SKM-1 treated with dmso at 0.1 percent for 144 hours (cell line): Measurements from ENCODE around the gene CCDC28B.

Source experiments
- DNase-seq: peaks from one replicate; lab custom pipeline; 2025; ENCODE audit not compliant: unreplicated experiment; lab: John Stamatoyannopoulos, UW

The CCDC28B gene

DNA sequence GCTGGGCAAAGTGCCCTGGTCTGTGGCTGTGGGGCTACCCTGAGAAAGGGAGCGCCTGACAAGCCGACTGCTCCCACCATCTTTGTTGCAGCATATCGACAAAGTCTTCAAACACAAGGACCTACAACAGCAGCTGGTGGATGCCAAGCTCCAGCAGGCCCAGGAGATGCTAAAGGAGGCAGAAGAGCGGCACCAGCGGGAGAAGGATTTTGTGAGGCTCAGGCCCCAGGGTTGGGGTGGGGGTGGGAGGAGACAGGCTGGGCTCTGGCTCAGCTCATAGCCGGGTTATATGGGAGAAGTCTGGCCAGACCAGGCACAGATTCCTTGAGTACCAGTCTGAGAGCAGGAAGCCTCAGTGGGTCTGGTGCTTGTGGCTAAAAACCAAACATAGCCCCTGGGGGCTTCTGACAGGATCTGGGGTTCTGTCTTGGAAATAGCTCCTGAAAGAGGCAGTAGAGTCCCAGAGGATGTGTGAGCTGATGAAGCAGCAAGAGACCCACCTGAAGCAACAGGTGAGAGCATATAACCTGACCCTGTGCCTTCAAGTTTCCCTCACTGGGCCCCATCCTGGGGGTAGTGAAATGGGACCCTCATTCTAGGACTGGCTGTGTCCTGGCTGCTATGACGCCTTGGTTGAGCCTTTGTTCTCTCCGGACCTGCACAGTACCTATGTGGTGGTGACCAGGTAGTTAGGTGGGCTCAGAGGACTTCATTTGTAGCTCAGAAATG, 8.0 kb upstream of the CCDC28B start:
- no peak for DNase-seq

- no peak for DNase-seq
Observed at GRCh38 chr1:32194984-32195383, 5.4 kb upstream of the CCDC28B start.

DNA sequence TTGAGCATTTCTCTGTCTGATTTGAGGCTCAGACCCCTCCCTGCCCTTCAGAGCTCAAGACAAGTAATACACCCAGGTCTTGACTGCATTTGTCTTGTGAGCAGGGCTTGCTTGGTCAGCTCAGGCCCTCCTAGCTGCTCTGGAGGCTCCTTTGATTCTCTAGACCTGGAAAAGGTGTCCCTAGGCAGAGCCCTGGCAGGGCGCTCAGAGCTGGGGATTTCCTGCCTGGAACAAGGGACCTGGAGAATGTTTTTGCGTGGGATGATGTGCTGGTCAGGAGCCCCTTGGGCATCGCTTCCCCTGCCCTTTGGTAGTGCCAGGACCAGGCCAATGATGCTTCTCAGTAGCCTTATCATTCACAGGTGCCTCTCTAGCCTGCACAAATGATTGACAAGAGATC, 4.9 kb upstream of the CCDC28B start:
- no peak for DNase-seq

GRCh38 chr1:32195972-32196823, 4.2 kb upstream of the CCDC28B start:
- no peak for DNase-seq

DNA sequence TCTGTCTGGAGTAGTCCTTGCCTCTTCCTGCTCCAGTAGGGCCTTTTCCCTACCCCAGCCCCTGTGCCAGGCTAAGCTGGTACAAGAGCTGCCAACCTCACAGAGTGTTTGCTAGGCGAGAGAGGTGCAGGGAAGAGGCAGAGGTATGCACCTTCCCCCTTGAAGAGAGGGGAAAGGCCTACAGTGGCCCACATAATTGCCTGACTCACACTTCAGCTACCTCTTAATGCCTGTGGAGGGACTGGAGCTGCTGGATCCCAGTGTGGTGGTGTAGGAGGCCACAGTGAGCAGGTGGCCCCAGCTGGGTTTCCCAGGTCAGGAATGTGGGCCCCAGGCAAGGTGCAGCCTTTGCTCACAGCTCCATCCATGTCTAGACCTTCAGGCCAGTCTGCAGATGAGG, 3.3 kb upstream of the CCDC28B start:
- no peak for DNase-seq

DNA sequence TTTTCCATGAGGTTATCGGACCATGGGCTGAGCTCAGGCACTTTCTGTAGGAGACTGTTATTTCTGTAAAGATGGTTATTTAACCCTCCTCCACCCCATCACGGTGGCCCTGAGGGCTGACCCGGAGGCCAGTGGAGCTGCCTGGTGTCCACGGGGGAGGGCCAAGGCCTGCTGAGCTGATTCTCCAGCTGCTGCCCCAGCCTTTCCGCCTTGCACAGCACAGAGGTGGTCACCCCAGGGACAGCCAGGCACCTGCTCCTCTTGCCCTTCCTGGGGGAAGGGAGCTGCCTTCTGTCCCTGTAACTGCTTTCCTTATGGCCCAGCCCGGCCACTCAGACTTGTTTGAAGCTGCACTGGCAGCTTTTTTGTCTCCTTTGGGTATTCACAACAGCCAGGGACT, 2.6 kb upstream of the CCDC28B start:
- no peak for DNase-seq

DNA sequence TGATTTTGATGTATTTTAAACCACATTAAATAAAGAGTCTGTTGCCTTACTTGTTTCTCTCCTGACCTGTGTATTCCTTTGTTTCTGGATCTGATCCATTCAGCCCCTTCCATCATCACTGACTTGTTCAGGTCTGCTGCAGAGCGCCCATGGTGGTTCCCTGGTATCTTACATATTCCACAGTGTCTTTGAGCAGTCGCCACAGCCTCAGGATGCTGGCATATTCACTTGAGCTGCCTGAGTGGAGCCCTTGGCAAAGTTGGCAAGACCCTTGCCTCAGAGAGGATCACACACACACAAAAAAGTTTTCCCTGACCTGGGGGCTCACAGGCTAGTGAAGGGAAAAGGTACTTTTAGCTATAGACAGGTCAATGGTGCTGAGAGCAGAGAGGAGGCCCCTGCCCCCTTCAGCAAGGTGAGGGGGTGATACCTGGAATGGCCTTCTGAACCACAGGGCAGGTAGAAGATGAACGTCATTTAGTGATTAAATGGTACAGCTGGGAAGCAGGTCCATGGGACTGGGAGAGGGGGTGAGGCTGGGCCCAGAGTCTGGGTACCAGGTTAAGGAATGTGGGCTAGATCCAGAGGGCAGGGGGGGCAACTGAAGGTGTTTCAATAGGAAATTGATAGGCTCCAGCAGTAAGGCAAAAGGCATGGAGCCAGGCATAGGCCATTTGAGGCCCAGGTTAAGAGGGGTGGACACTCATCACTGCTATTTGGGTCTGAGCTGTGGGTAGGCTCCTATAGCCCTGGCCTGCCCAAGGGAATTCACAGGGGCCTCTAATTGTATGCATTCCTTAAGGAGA, 2.0 kb upstream of the CCDC28B start:
- DNase-seq = no peak

DNA sequence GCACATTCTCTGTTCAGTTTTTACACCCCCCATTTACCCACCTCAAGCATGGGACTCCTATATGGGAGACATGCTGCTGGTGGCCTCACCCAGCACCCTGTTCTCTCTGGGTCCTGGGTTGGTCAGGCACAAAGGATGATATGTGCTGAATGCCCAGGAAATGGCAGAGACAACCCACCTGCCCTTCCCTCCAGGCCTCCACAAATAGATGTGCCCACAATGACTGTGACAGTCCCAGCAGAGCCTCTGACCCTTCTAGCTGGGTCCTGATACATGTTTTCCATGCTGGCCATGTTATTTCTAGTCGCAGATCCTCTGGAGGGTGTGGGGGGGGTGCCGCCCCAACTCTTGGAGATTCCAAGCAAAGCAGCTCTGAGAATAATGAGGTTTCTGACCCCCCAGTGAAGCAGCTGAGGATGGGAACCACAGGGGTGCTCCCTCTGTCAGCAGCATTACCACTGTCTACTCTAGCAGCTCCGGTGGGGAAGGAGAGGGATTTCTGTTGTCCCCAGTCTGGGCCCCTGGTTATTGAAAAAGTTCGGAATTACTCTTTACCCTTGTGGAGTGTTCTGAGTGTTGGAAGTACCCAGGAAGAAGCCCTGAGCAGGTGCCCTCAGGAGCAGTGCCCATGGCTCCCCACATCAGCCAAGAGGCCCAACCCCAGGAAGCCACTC, 1.2 kb upstream of the CCDC28B start:
- no peak for DNase-seq

DNA sequence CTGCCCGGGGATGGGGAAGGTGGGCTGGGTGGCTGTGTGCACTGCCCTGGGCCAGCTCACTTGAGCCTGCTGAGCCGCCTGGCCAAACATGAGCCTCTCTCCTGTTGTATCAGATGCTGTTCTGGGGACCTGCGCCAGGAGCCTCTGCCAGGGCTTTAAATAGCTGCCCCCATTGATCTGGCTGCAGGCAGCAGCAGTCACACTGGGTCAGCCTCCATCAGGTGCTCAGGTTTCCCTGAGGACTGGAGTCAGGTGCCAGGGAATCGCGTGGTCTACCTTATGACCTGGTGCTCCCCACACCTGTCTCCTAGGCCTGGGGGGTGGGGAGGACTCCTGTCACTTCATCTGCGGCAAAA, 700 bp upstream of the CCDC28B start:
- no peak for DNase-seq

DNA sequence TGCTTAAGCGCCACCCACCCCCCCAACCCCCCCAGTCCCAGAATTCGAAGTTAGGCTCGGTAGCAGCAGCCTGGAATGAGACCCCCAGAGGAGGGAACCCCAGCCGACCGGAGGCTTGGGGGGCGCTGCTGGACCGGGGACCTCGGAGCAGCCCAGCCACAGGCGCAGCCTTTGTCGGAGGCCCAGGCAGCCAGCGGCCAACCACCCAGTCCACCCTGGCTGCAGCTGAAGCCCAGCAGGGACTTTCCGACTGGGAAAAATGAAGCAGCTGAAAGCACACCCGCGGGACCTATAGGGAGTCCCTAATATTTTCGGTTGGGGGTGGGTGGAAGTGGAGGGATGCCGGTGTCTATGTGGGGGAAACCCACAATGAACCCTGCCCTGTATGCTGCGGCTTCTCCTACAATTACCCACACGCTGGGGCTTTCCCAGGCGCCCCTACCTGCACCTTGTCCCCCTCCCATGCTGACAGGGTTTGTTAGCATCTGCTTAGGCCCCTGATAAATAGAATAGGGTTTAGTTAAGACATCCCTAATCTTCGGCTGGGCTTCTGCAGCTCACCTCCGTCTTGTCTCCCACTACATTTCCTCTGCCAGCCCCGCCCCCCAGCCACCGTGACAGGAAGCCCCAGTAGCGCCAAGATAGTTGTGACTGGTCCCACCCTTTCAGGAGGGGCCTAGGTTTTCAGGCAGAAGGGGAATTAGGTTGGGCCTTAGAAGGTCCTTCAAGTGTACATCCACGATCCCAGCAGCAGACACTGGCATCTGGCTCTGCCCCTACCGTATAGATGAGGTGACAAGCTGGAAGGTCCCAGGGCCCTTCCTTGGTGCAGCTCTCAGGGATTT, 838 bp downstream of the CCDC28B start:
- no peak for DNase-seq

DNA sequence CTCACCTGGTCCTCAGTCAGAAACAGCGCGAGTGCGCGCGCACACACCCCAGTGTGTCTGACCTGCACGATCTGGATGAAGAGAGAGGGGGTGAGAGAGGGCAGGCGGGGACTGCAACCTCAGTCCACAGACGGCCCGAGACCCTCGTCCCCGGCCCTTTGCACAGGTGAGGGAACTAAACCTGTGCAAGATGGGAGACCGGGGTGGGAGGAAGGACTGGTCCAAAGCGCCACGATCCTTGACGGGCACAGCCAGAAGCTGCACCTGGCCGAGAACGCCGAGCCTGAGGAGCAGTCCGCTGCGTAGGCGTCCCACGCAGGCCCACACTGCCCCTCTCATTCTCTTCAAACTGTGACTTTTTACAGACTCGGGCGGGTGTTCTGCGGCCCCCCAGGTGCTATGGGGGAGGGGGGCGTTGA, 4.6 kb downstream of the CCDC28B start:
- DNase-seq = no peak

- peak; percentile 60 for DNase-seq
Observed at GRCh38 chr1:32205401-32206370, 5.3 kb downstream of the CCDC28B start, which contains the start of gene IQCC. Gene IQCC, plus strand, starts transcription at chr1:32205671. Its CDS starts 11 bp downstream, at chr1:32205682.

DNA sequence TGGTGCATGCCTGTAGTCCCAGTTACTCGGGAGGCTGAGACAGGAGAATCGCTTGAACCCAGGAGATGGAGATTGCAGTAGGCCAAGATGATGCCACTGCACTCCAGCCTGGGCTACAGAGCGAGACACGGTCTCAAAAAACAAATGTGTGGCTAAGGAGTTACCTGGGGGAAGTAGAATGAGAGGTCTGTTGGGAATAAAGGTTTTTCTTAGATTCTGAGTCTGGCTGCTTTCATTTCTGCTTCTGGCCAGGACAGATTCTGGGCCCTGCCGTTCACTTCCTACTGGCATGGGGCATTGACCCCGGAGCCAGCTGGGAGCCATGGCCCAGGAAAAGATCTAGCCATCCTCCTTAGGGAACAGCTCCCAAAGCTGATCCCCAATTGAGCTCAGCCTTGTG, 8.1 kb downstream of the CCDC28B start:
- DNase-seq = no peak

GRCh38 chr1:32208891-32209328, 8.5 kb downstream of the CCDC28B start, which contains the start of gene DCDC2B:
Gene DCDC2B, plus strand, starts transcription at chr1:32209089. Its CDS starts 5 bp downstream, at chr1:32209094.
- no peak for DNase-seq

DNA sequence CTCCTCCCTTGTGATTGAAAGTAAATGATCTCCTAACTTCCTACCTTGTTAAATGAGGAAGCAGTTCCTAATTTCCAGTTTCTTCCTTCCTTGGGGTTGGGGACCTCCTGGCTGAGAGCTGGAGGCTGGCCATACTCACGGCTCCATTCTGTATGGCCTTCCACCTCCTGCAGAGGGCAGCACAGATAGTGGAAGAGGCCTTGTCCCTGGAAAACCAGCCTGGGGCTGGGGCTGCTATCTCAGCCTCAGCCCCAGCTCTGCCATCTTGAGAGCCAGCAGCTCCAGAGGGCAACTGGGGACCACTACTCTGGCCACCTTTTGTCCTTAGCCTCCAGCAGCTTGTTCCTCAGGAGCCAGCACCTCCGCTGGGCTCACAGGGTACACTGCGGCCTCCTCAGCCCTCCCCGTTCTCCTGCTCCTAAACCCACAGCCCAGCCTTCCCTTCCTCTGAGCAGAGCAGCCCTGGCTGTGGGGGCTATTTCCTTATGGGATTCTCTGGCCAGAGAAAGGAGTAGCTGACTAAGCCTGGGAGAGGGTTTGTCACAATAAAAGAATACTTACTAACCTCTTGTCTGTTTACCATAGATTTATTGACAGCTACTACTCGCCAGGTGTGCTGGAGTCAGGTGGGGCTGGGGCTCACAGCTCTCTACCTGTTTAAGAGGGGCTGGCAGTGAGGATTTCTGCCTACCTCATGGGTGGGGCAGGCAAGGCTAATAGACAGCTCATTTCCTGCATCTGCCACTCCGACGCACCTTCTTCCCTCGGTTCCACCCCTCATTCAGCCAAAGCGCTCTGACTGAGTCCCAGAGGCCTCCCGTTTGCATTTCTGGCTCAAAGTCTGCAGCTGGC, 15.5 kb downstream of the CCDC28B start:
- DNase-seq = peak; percentile 70

DNA sequence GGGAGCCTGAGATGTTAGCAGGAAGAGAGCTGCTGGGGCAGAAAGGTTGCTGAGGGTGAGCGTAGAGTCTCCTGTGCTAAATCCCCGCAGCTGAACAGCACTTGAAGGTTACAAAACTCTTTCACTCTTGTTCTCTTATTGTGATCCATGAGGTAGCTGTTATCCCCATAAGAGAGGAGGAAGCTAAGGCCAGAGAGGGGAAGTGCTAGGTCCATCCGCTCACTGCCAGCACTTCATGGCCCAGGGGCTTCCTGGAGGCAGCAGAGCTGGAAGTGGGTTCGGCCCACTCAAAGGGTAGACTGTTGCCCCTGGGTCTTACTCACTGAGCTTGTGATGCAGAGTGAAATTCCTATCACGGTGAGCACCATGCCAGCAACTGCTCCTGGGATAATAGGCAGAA, 16.2 kb downstream of the CCDC28B start:
- DNase-seq = no peak

GRCh38 chr1:32219022-32219421, 18.6 kb downstream of the CCDC28B start:
- DNase-seq = no peak
